C4-2B (cell line): ENCODE results near the gene TMEM175.

ENCODE experiments used
- CTCF ChIP-seq: fragments of 450-650 bp; conservative IDR thresholded peaks from 2 replicates; pipeline ENCODE4 v1.5.1; 2017; ENCODE audit warnings: mild to moderate bottlenecking
- ZFX ChIP-seq: fragments of 450-650 bp; IDR thresholded peaks from 2 replicates; pipeline ENCODE4 v1.6.1; 2017

- TF ChIP-seq CTCF = no peak
- TF ChIP-seq ZFX = no peak
Measured at GRCh38 chr4:898869-899555, 33.2 kb upstream of the TMEM175 start.
